ENCODE data around the gene NXNL1.

GRCh38 chr19:17490411-17490810, 29.7 kb upstream of the NXNL1 start:
- TF ChIP-seq POLR2AphosphoS5 (IDR thresholded peaks at IDR 0.05; ENCODE audit: borderline replicate concordance, low read depth, low read length) (no peak), EZH2 (IDR thresholded peaks at IDR 0.05) (no peak), FOXP2 (optimal IDR thresholded peaks at IDR 0.05; ENCODE audit: control extremely low read depth, extremely low read length, insufficient read depth) (no peak)
